ENCODE data around the gene LRRC27. TPM values are rescaled to one million over a fixed set of nuclear protein-coding genes. Genes with fewer than 3 reads are reported as not detected.

LRRC27 gene
- total RNA-seq, 3 donors from 2014 or later = 6.2 to 19.3 (median 8.2) TPM

GRCh38 chr10:132416566-132417256, 84.7 kb downstream of the LRRC27 start:
- peak overlapping the region in 1 of 2 donors; percentile 46 for H3K27ac ChIP-seq
- TF ChIP-seq CTCF (IDR thresholded peaks at IDR 0.05) = no peak
- TF ChIP-seq POLR2A (IDR thresholded peaks at IDR 0.05) = no peak
- TF ChIP-seq POLR2AphosphoS5 (IDR thresholded peaks at IDR 0.05) = no peak
- intact Hi-C loops (cut with DNase I; ENCODE audit: low total_unique reads) = no loop called here
- peaks cover 2 to 44% of the 10 kb centered on the region in 2 donors for H3K4me1 ChIP-seq
- no peaks in the 10 kb centered on the region for H3K27me3 ChIP-seq
- no peak overlapping the region for H3K4me3 ChIP-seq
- H3K36me3 ChIP-seq = no peaks in the 10 kb centered on the region
- H3K9me3 ChIP-seq = no peaks in the 10 kb centered on the region
- no peak for DNase-seq (ENCODE audit: low spot score in 2 of 2)

- H3K27me3 ChIP-seq = no peaks in the 10 kb centered on the region
- H3K4me1 ChIP-seq = peaks cover 0 to 40% of the 10 kb centered on the region in 2 donors
- no peaks in the 10 kb centered on the region for H3K36me3 ChIP-seq
- H3K4me3 ChIP-seq = no peak overlapping the region
- intact Hi-C loops (cut with DNase I; ENCODE audit: low total_unique reads) = no loop called here
- H3K27ac ChIP-seq = peak overlapping the region; percentile 46 to 90
- no peaks in the 10 kb centered on the region for H3K9me3 ChIP-seq
- TF ChIP-seq POLR2AphosphoS5 (IDR thresholded peaks at IDR 0.05) = no peak
- TF ChIP-seq CTCF (IDR thresholded peaks at IDR 0.05) = no peak
- TF ChIP-seq POLR2A (IDR thresholded peaks at IDR 0.05) = no peak
- DNase-seq (ENCODE audit: low spot score in 2 of 2) = no peak
These were observed 85.4 kb downstream of the LRRC27 start for GRCh38 chr10:132417257-132417910.

- Histone ChIP-seq H3K27ac (peak overlapping the region; percentile 68 to 90), H3K9me3 (no peaks in the 10 kb centered on the region), H3K4me1 (peaks cover 0 to 34% of the 10 kb centered on the region in 2 donors), H3K4me3 (no peak overlapping the region), H3K36me3 (no peaks in the 10 kb centered on the region), H3K27me3 (no peaks in the 10 kb centered on the region)
- no peak for TF ChIP-seq POLR2AphosphoS5 (IDR thresholded peaks at IDR 0.05)
- TF ChIP-seq POLR2A (IDR thresholded peaks at IDR 0.05) = no peak
- TF ChIP-seq CTCF (IDR thresholded peaks at IDR 0.05) = no peak
- DNase-seq (ENCODE audit: low spot score in 2 of 2) = no peak
- intact Hi-C loops (cut with DNase I; ENCODE audit: low total_unique reads) = no loop called here
These were observed 86.0 kb downstream of the LRRC27 start for GRCh38 chr10:132417957-132418441.

- intact Hi-C loops (cut with DNase I; ENCODE audit: low total_unique reads) = no loop called here
- no peaks in the 10 kb centered on the region for H3K9me3 ChIP-seq
- no peaks in the 10 kb centered on the region for H3K27me3 ChIP-seq
- no peak for TF ChIP-seq POLR2AphosphoS5 (IDR thresholded peaks at IDR 0.05)
- TF ChIP-seq CTCF (IDR thresholded peaks at IDR 0.05) = no peak
- no peak for TF ChIP-seq POLR2A (IDR thresholded peaks at IDR 0.05)
- DNase-seq (ENCODE audit: low spot score in 2 of 2) = peak in 1 of 2 donors; percentile 80
- H3K36me3 ChIP-seq = no peaks in the 10 kb centered on the region
- peak overlapping the region; percentile 68 to 90 for H3K27ac ChIP-seq
- no peak overlapping the region for H3K4me3 ChIP-seq
- H3K4me1 ChIP-seq = peaks cover 0 to 26% of the 10 kb centered on the region in 2 donors
These were observed 86.8 kb downstream of the LRRC27 start for GRCh38 chr10:132418527-132419416.

All from breast epithelium (tissue), 4 donors.